HG02981 (cell line): ENCODE measurements around the gene XBP1.
"Not testable (repeated sequence)": the region's sequence is repeated elsewhere in the genome, so short reads cannot be mapped to it uniquely, and the experiment has no call there.

Experiments
- ATAC-seq: cut with Tn5 transposase; IDR thresholded peaks from one replicate; pipeline ENCODE4 v1.9.1; 2021; ENCODE audit warnings: mild to moderate bottlenecking, moderate library complexity; ENCODE audit not compliant: unreplicated experiment

The XBP1 gene

GRCh38 chr22:28819253-28820096 is 19.1 kb upstream of the XBP1 start:
- ATAC-seq = no peak

DNA sequence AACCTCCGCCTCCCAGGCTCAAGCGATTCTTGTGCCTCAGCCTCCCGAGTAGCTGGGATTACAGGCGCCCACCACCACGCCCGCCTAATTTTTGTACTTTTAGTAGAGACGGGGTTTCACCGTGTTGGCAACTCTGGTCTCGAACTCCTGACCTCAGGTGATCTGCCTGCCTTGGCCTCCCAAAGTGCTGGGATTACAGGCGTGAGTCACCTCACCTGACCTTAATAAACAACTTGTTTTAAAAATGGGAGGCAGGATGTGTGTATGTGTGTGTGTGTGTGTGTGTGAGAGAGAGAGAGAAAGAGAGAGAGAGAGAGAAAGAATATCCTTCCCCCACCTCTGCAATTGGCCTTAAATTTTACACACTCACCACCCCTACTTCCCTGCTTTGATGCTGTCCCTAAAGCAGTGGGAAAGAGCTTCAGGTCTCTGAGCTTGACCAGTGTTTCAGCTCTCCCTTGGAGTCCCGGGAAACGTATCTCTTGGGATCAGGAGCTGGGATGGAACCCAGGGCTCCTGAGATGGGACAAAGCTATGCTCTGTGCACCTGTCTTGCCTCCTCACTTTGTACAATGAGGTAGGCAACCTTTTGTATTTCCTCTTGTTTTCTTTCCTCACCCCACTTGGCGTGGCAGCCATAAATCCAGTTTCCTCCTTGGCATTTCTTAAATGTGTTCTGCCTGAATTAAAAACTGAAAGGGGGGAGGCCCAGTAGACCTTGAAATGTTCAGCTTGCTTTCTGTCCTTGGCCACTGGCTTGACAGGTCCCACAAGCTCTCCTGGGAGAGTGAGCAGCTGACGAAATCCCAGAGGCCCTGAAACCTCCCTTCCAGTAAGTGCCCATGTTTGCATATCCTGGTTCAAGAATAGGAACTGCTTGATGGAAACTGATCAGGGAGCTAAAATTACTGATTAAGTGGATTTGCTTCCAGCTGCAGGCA is 17.8 kb upstream of the XBP1 start:
- ATAC-seq = no peak

GRCh38 chr22:28817064-28817463 is 16.7 kb upstream of the XBP1 start:
- no peak for ATAC-seq

- ATAC-seq = no peak
Measured at GRCh38 chr22:28815729-28816128, 15.4 kb upstream of the XBP1 start.

DNA sequence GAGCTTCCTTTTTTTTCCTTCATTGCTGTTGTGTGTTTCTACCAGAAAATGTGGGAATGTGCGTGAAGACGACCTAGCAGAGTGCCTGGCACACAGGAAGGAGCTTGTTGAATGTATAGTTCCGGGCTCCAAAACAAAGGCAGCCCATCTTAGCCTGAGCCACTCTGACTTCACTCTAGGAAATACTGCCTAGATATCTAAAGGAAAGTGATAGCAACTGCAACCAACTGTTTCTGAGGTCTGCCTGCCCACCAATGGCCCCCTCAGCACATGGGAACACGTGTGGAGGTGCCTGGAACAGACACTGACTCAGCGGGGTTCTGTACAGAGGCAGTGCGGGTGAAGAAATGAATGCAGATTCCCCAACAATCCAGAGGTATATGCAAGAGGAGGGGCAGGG is 14.7 kb upstream of the XBP1 start:
- ATAC-seq = no peak

DNA sequence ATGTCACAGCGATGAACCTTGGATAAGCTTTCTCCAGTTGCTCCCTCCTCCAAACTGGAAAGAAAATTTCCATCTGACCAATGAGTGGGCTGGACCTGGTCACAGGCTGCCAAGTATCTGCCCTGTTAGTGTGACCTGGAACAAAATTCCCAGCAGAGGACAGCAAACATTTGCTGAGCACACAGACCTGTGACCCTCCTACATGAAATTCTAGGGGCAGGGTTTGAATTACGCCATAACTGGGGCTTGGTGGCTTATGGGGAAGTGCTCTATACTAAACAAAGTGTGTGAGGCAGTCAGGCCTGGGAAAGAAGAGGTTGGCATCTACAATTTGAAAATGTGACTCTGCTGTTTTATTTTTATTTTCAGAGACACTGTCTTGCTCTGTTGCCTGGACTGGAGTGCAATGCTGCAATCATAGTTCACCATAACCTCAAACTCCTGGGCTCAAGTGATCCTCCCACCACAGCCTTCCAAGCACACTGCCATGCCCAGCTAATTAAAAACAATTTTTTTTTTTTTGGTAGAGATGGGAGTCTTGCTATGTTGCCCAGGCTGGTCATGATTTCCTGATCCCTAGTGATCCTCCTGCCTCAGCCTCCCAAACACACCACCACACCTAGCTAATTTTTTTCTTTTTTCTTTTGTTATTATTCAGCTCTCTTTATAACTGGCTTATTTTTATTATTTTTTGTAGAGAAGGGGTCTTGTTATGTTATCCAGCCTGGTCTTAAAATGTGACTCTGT is 13.6 kb upstream of the XBP1 start:
- no peak for ATAC-seq

DNA sequence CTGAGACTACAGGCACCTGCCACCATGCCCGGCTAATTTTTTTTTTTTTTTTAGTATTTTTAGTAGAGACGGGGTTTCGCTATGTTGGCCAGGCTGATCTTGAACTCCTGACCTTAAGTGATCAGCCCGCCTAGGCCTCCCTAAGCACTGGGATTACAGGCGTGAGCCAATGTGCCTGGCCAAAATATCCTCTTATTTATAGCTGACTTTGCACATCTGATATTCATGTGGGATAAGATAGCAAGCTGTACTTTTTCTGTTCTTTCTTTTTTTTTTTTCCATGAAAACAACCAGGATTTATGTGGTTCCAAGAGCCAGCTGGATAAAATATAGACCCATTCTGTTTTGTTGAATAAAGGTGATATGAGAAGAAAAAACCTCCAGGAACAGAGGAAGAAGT is 12.1 kb upstream of the XBP1 start:
- no peak for ATAC-seq

GRCh38 chr22:28810821-28811491 is 10.6 kb upstream of the XBP1 start:
- no peak for ATAC-seq

- no peak for ATAC-seq
Measured at GRCh38 chr22:28808716-28809355, 8.5 kb upstream of the XBP1 start.

DNA sequence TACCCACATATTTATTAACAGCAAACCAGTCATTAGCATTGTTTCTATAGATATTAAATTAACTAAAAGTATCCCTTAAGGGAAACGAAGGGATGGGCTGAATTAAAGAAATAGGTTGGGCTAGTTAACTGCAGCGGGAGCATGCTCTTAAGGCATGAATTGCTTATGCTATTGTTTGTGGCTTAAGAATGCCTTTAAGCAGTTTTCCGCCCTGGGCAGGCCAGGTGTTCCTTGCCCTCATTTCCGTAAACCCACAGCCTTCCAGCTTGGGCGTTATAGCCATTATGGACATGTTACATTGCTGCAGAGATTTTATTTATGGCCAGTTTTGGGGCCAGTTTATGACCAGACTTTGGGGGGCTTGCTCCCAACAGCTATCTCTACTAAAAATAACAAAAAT is 5.1 kb upstream of the XBP1 start:
- ATAC-seq = not testable (repeated sequence)

DNA sequence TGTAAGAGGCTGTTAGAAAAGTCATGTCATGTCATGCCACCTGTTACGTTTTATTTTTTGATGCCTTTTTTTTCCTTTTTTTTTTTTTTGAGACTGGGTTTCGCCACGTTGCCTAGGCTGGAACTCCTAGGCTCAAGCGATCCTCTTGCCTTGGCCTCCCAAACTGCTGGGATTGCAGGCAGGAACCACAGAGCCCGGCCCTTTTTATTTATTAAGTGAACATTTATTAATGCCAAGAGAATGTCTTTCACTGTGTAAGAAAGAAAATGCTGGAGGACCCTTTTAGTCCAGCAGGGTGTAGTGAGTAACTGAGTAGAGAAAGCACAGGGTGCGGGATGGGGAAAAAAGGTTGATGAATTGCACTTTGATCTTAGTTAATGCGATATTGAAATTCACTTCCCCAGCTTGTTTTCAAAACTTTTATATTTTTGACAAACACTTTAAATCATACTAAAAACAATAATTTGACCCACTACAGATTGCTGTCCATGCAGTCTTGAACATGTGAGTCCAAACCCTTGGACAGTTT is 2.3 kb upstream of the XBP1 start:
- ATAC-seq = no peak

GRCh38 chr22:28801845-28802594 is 1.7 kb upstream of the XBP1 start:
- ATAC-seq = no peak

GRCh38 chr22:28799606-28800307 is 612 bp downstream of the XBP1 start:
- peak; percentile 14 for ATAC-seq

DNA sequence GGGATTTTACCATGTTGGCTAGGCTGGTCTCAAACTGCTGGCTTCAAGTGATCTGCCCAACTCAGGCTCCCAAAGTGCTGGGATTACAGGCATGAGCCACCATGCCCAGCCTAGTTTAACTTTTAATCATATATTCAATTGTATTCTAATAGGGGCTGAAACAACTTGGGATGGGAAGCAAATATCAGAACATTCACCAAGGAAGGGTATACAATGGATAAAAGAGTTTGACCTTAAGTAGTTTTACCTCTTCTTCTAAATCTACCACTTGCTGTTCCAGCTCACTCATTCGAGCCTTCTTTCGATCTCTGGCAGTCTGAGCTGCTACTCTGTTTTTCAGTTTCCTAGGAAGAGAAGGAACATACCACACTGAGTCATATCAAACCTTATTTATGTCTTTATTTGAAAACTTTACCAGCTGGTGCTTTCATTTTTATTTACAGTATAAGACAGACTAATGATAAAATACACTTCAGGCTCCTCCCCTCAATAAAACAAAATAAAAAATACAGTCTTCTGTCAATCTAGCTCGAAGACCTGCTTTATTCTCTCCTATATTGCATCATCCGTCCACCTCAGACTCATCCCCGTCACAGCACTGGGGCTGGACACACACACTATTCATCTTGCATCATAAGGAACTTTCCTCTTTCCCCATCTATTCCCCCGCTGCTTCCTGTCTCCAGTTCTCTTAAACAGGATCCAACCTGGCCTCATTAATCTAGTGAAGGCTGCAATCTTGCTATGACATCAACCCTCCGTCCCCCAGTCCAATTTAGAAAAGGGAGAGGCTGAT is 1.4 kb downstream of the XBP1 start:
- no peak for ATAC-seq

GRCh38 chr22:28795932-28796856 is 4.2 kb downstream of the XBP1 start:
- no peak for ATAC-seq

DNA sequence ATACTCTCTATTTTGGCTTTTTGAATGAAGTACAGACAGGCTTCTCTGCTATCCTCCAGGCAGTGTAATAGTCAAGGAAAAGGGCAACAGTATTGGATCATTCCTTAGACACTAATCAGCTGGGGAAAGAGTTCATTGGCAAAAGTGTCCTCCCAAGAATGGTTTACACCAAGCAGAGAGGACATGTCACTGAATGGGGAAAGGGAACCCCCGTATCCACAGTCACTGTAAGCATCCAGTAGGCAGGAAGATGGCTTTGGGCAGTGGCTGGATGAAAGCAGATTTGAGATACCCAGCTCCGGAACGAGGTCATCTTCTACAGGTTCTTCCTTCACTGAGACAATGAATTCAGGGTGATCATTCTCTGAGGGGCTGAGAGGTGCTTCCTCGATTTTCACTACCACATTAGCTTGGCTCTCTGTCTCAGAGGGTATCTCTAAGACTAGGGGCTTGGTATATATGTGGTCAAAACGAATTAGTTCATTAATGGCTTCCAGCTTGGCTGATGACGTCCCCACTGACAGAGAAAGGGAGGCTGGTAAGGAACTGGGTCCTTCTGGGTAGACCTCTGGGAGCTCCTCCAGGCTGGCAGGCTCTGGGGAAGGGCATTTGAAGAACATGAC is 5.2 kb downstream of the XBP1 start:
- no peak for ATAC-seq
